Kidney glomerular epithelial cell (primary cell): ENCODE measurements around the gene DDX49.

ENCODE experiments used
- DNase-seq: peaks from one replicate; lab custom pipeline; 2025; lab: John Stamatoyannopoulos, UW

Gene DDX49

GRCh38 chr19:18919086-18919899 is at the start of gene DDX49, which contains the start of gene COPE:
Gene DDX49 (plus strand): TSS chr19:18919715. CDS start chr19:18919742, 27 bp downstream.
Gene COPE (minus strand): TSS chr19:18919387. CDS start chr19:18919348, 39 bp downstream.
- DNase-seq, result peak; percentile 99

- DNase-seq, result no peak
Observed at GRCh38 chr19:18869781-18870530, 49.6 kb upstream of the DDX49 start.

DNA sequence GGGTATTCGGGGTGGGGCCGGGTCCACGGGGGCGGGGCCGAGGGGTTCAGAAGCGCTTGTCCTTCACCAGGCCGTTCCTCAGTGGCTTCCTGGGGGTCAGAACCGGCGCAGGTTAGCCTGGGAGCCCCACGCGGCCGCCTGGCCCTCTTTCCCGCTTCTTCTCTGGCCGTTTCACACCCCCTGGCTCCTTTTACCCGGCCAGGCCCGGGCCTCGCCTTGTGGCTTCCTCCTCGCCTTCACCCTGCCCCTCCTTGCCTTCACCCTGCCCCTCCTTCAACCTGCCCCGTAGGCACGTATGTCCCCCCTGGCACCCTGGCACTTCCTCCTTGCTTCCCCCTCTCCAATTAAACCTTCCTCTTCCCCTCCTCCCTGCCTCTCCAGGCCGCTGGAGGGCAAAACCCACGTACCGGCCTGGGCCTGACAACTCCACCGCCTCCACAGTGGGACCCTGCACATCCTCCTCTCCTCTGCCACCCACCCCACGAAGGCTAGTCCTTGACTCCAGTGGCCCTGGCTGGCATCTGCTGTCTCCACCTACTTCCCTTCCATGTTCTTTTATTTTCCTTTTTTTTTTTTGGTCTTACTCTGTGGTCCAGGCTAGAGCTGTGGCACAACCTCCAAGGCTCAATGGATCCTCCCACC is 48.9 kb upstream of the DDX49 start:
- no peak for DNase-seq

DNA sequence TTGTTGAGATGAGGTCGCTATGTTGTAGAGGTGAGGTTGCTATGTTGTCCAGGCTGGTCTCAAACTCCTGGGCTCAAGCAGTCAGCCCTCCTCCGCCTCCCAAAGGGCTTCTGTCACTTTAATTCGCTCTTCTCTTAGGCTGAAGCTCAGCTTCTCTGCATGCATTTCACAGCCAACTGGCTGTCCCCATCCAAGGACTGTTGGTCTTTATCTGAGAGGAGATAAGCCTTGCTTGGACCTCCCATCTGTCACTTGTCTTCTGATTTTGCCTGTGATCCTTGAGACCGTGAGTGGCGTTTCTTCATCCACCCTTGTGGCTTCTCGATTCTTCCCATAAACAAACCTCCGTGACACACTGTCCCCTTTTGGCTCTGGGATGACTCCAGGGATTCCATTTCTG is 48.0 kb upstream of the DDX49 start:
- no peak for DNase-seq

- no peak for DNase-seq
Observed at GRCh38 chr19:18875726-18876125, 43.8 kb upstream of the DDX49 start.

DNA sequence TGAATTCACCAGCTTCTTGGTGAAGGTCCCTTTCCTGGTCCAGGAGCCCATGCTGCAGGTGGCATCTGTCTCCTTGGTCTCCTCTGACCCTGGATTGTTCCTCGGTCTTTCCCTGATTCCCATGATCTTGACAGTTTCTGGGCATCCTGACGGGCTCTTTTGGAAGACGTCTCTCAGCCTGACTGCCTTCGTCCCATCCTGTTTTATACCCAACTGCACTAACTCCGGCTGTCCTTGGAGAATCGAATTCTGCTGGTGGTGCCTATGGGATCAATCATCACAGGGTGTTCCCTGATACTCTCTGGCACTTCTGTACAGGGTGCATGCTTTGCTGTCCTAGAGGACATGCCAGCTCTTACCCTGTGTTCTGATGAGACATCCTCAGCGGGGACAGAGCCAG is 42.6 kb upstream of the DDX49 start:
- DNase-seq, result no peak

DNA sequence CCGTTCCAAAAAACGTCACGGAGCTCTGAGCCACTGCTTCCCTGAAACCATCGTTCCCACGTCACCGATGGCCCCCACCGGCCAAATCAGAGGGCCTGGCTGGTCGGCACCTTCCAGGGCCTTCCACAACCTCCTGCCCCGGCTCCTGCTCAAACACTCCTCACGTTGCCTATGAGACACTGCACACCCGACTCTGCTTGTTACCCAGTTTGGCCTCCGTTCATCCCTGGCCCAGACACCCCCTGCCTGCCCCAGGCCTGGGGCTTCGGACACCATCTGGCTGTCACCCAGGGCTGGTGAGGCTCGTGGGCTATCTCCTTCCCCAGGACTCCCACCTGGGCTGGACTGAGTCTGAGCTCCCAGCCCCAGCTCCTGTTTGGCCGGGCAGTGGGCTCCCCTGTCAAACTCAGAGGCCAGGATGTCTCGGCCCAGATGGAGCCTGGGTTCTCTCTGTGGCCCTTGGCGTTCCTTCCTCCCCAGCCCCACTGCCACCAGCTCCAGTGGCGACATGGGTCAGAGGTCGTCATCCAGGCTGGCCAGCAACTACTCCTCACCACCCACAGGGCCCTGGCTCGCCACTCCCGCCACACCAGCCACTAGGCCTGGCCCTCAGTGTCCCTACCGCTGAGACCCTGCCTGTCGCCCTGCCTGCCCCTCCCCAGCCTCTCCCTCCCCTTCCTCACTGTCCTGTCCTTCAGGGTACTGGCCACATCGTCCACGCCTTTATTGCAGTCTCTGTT is 41.3 kb upstream of the DDX49 start:
- no peak for DNase-seq

DNA sequence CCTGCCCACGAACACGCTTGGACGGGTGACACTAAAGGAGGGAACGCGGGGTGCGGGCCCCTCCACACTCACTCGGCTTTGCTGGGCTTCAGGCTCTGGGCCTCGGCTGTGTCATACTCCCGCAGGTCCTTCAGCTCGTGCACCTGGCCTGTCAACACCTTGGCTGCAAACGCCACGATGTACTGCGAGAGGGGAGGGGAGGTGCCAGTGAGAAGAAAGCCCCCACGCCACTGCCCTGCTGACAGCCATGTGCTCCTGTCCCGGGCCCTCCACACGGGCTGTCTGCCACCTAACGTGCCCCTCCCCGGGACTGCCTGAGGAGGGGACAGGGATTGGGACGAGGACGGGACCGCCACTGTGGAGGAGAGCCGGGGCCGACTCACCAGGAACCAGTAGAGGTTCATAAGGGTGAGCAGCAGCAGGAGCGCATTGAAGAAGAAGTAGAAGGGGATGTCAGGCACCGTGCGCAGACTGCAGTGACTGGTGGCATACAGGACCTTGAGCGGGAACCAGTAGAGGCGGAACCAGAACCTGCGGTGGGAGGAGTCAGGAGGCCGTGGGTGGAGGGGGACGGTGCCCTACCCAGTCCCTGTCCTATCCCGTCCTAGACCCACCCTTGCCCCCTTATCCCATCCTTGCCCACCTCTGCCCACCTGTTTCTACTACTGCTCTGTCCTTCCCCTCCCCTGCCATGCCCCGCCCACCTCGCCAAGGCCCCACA is 40.5 kb upstream of the DDX49 start:
- no peak for DNase-seq

DNA sequence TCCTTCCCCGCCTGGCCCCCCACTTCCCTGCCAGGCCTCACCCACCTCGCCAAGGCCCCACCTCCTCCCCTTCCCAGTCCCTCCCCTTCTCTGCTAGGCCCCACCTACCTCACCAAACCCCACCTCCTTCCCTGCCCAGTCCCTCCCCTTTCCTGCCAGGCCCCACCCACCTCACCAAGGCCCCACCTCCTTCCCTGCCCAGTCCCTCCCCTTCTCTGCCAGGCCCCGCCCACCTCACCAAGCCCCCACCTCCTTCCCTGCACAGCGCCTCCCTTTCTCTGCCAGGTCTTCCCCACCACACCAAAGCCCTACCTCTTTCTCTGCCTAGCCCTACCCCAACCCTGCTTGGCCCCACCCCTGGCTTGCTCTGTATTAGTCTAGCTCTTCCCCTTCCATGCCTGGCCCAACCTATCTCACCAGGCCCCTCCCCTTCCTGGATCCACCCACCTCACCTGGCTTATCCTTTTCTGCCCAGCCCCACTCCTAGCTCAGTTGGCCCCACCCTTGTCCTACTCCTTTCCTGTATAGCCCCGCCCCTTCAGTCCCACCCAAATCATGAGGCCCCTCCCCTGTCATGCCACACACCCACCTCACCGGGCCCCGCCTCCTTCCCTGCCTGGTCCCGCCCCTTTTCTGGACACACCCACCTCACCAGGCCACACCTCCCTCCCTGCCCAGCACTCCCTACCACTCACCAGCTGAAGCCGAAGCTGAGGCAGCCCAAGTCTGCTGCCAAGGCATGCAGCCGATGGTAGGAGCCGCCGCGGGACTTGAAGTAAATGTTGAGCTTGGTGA is 39.7 kb upstream of the DDX49 start:
- DNase-seq, result no peak

DNA sequence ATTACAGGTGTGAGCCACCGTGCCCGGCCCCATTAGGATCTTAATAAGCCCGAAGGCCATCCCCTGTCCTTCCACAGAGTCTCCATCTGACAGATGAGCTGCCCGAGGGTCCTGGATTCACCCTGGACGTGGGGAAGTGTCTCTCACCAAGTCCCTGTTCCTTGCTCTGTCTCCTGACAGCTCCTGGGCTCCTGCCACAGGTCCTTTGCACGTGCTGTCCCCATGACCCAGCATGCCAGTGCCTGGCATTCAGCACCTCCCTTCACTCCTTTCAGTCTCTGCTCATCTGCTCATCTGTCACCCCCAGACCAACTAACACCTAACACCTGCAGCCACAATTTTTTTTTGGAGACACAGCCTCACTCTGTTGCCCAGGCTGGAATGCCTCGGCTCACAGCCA is 38.0 kb upstream of the DDX49 start:
- DNase-seq, result no peak

- no peak for DNase-seq
Observed at GRCh38 chr19:18883526-18884304, 35.8 kb upstream of the DDX49 start.

- no peak for DNase-seq
Observed at GRCh38 chr19:18886972-18887371, 32.5 kb upstream of the DDX49 start.

- no peak for DNase-seq
Observed at GRCh38 chr19:18889949-18890745, 29.4 kb upstream of the DDX49 start.

DNA sequence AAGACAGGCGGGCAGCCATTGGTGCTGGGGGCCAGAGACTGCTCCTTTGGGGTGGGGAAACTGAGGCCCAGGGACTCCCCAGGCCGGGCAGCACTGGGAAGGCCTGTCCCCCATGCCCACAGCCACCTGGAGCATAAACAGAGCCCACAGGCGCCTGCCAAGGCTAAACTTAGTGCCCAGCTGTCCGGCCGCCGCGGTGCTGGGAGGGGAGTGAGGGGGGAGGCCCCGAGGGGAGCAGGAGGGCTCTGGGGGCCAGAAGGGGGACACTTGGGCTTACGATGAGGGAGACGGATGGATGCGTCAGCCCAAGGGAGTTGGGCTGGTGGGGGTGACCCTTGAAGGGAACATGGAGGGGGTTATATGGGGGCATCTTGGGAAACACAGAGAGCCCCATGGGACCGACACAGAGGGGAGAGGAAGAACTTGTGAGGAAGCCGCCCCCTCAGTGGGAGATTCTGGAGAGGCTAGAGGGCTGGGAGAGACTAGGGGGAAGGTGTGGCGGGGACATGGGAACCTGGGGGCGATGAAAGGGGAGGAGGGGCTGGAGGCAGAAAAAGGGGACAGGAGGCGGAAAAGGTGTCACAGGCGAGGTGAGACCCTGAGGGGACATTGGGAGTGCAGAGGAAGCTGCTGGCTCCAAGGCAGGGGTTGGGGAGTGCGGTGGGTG is 25.8 kb upstream of the DDX49 start:
- DNase-seq, result no peak

GRCh38 chr19:18894254-18895037 is 25.1 kb upstream of the DDX49 start:
- no peak for DNase-seq

- no peak for DNase-seq
Observed at GRCh38 chr19:18895038-18895823, 24.3 kb upstream of the DDX49 start.
